IPS-15b (cell line): ENCODE results near the gene SOD2.

Experiments used
- H3K27me3 ChIP-seq: one replicate; pipeline ENCODE4 v1.6.1; 2013; ENCODE audit warnings: low read length; ENCODE audit not compliant: control insufficient read depth, insufficient read depth
- H3K36me3 ChIP-seq: one replicate; pipeline ENCODE4 v1.6.1; 2013; ENCODE audit warnings: low read length; ENCODE audit not compliant: control insufficient read depth, insufficient read depth
- H3K4me1 ChIP-seq: one replicate; pipeline ENCODE4 v1.6.1; 2013; ENCODE audit warnings: mild to moderate bottlenecking, low read length; ENCODE audit not compliant: control insufficient read depth, insufficient read depth
- H3K4me3 ChIP-seq: one replicate; pipeline ENCODE4 v1.5.1; 2013; ENCODE audit warnings: low read depth, low read length
- H3K9ac ChIP-seq: one replicate; pipeline ENCODE4 v1.6.1; 2013; ENCODE audit warnings: low read depth, mild to moderate bottlenecking, low read length
- H3K9me3 ChIP-seq: one replicate; pipeline ENCODE4 v1.6.1; 2013; ENCODE audit warnings: mild to moderate bottlenecking, low read length; ENCODE audit not compliant: control insufficient read depth, insufficient read depth

Gene SOD2

DNA sequence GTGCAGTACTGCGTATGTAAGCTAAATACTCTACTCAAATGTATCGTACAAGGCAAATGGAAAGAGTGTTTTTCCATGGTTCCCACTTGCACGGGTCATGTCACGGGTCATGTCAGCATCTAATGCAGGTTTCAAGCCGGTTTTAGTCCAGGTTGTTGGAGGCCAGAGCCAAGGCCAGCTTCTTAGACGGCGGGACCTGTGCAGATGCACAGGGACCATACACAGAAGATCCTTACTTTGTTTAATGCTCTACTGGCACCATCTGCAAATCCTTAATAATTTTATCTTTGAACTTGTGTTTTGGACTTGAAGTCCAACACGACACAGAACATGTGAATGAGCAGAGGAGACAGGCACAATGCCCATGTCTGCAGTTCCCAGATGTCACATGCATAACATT, 42.7 kb downstream of the SOD2 start:
- H3K9me3 ChIP-seq, result no peaks in the 10 kb centered on the region

DNA sequence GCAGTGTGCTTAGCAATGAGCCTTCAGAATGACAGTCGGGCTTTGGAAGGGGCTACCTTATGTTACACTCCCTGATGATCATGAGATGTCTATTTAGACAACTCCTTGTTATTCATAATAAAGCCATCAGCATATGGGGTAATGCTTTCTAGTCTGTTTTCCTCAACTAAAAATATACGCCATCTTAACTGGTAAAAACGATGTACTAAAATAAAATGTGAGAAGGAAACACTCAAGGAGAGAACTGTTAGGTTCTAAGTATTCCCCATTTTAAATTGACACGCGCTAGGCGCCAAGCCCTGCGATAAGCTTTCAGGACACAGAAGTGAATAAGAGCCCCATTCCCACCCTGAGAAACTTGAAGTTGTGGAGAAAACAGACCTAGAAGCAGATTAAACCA, 43.6 kb downstream of the SOD2 start:
- no peaks in the 10 kb centered on the region for H3K4me1 ChIP-seq

More for the DNA sequence above, 42.7 kb downstream of the SOD2 start:
- H3K9ac ChIP-seq, result no peak overlapping the region
- no peaks in the 10 kb centered on the region for H3K27me3 ChIP-seq
- H3K4me3 ChIP-seq, result no peak overlapping the region
- peaks cover 2% of the 10 kb centered on the region for H3K4me1 ChIP-seq
- H3K36me3 ChIP-seq, result no peaks in the 10 kb centered on the region

DNA sequence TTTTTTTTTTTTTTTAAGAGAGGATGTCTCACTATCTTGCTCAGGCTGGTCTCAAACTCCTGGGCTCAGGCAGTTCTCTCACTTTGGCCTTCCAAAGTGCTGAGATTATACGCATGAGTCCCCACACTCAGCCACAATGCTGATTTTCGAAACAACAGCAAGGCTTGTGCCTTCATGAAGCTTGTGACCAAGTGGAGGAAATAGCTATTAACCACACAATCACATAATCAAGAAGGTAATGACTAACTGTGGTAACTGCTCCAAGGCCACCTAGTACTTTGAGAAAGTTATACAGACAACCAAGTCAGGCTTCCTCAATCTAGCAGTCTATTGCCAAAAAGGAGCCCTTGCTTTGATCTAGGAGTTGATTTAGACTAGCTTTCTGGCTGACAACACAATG, 46.3 kb downstream of the SOD2 start:
- Histone ChIP-seq H3K9ac (no peak overlapping the region), H3K4me1 (no peaks in the 10 kb centered on the region), H3K9me3 (no peaks in the 10 kb centered on the region), H3K27me3 (no peaks in the 10 kb centered on the region), H3K4me3 (no peak overlapping the region), H3K36me3 (no peaks in the 10 kb centered on the region)

More for the DNA sequence above, 43.6 kb downstream of the SOD2 start:
- Histone ChIP-seq H3K36me3 (no peaks in the 10 kb centered on the region), H3K4me3 (no peak overlapping the region), H3K27me3 (no peaks in the 10 kb centered on the region), H3K9ac (no peak overlapping the region), H3K9me3 (no peaks in the 10 kb centered on the region)

DNA sequence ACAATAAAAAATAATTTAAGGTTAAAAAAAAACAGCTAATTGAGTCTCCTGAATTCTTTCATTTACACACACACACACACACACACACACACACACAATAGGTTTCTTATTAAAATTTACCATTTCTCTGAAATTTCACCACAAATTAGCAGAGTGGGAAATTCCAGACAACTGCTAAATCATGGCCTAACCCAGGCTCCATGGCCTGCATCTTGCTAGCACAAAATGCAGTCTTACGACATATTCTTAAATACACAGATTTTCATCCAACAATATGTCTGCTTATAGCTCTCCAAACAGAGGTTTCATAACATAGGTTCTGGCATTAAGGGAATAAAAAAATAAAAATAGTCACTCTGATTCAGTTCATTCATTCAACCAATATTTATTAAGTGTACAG, 46.9 kb downstream of the SOD2 start:
- H3K4me1 ChIP-seq, result no peaks in the 10 kb centered on the region
- no peak overlapping the region for H3K4me3 ChIP-seq
- no peaks in the 10 kb centered on the region for H3K9me3 ChIP-seq
- no peaks in the 10 kb centered on the region for H3K36me3 ChIP-seq
- no peaks in the 10 kb centered on the region for H3K27me3 ChIP-seq
- no peak overlapping the region for H3K9ac ChIP-seq

DNA sequence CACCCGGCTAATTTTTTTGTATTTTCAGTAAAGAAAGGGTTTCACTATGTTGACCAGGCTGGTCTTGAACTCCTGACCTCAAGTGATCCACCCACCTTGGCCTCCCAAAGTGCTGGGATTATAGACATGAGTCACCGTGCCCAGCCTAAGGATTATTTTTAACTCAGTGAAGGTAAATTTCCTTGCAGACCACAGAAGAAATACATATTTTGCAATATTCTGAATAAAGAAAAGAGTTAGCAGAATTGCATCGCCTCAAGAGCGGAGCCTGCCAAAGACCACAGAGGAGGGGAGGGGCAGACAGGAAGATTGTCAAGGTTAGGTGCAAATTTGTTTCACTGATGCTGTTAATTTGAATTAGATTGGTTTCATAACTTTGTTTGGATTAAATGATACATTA, 47.4 kb downstream of the SOD2 start:
- no peaks in the 10 kb centered on the region for H3K4me1 ChIP-seq
- H3K36me3 ChIP-seq, result no peaks in the 10 kb centered on the region
- H3K4me3 ChIP-seq, result no peak overlapping the region
- H3K9ac ChIP-seq, result no peak overlapping the region
- no peaks in the 10 kb centered on the region for H3K27me3 ChIP-seq
- H3K9me3 ChIP-seq, result no peaks in the 10 kb centered on the region
